Esophagus muscularis mucosa (tissue), 4 donors: Measurements from ENCODE around the gene CELSR1. TPM values are rescaled to one million over a fixed set of nuclear protein-coding genes. Genes with fewer than 3 reads are reported as not detected.
"Not testable (repeated sequence)": the region's sequence is repeated elsewhere in the genome, so short reads cannot be mapped to it uniquely, and the experiment has no call there.

ENCODE experiments used
- DNase-seq: peaks from one replicate; pipeline ENCODE4 v3.0.0-alpha.2; 2017; ENCODE audit errors: extremely low spot score
- H3K27ac ChIP-seq, 4 donors: fragments of 200-600 bp; sonication (generic); replicated peaks in 1 of 4; 1 replicate in 3 of 4; 2 replicates in 1 of 4; pipeline ENCODE4 v1.5.1; 2016 to 2019; ENCODE audit warnings: mild to moderate bottlenecking in 1 of 4
- H3K27me3 ChIP-seq, 4 donors: fragments of 200-600 bp; sonication (generic); one replicate each; pipeline versions ENCODE4 v1.5.1 to v1.6.0; 2016 to 2019
- H3K36me3 ChIP-seq, 4 donors: fragments of 200-600 bp; sonication (generic); one replicate each; pipeline ENCODE4 v1.5.1; 2016 to 2019
- H3K4me1 ChIP-seq, 4 donors: fragments of 200-600 bp; sonication (generic); one replicate each; pipeline ENCODE4 v1.5.1; 2016 to 2019
- H3K4me3 ChIP-seq, 4 donors: fragments of 200-600 bp; sonication (generic); 1 replicate in 2 of 4; 2 replicates in 2 of 4; pipeline ENCODE4 v1.5.1; 2016 to 2019; ENCODE audit warnings: mild to moderate bottlenecking in 4 of 4, moderate library complexity in 1 of 4
- H3K9me3 ChIP-seq, 4 donors: fragments of 200-600 bp; sonication (generic); 1 replicate in 3 of 4; 2 replicates in 1 of 4; pipeline ENCODE4 v1.5.1; 2016 to 2019
- EP300 ChIP-seq: sonication (generic); formaldehyde crosslinking; IDR thresholded peaks from one replicate; pipeline ENCODE4 v1.6.1; 2017; ENCODE audit warnings: antibody characterized with exemption
- POLR2A ChIP-seq: fragments of 450-650 bp; IDR thresholded peaks from one replicate; pipeline ENCODE4 v1.6.1; 2017; ENCODE audit warnings: antibody characterized with exemption, moderate library complexity, mild to moderate bottlenecking, low read depth
- POLR2AphosphoS5 ChIP-seq, 2 donors: sonication (generic); formaldehyde crosslinking; IDR thresholded peaks; one replicate each; pipeline ENCODE4 v1.6.1; 2017; ENCODE audit warnings: antibody characterized with exemption in 2 of 2
- WGBS: methylation state at CpG from one replicate; pipeline ENCODE4 v1.1.5; 2018; 5-methylcytosine and 5-hydroxymethylcytosine counted together
- intact Hi-C: fragments of 100-400 bp; cut with DNase I; formaldehyde crosslinking; loops from one replicate; pipeline ENCODE4 v1.15.1; 2023
- total RNA-seq, 4 donors: library from RNA; depleted of rRNA; stranded (reverse); fragments of >200 nt; gene quantifications; one replicate each; pipeline versions ENCODE4 v1.1.0 to v1.2.1, GENCODE V29; 2016
- TF ChIP-seq, protein P1 (sequence below), 3 experiments: fragments of 200-600 bp in 2 of 3; fragments of 450-650 bp in 1 of 3; sonication (generic) in 2 of 3; IDR thresholded peaks; one replicate each; pipeline ENCODE4 v1.5.1; 2017 to 2019; ENCODE audit warnings: antibody characterized with exemption in 3 of 3, mild to moderate bottlenecking in 2 of 3, moderate library complexity in 1 of 3

CELSR1 gene
- total RNA-seq, 4 donors from 2014 or later: 2.5 to 2.7 (median 2.6) TPM

GRCh38 chr22:46317646-46318045, 219.8 kb downstream of the CELSR1 start:
- Histone ChIP-seq H3K36me3 (no peaks in the 10 kb centered on the region), H3K27me3 (no peaks in the 10 kb centered on the region), H3K27ac (no peak overlapping the region), H3K4me3 (no peak overlapping the region), H3K9me3 (no peaks in the 10 kb centered on the region), H3K4me1 (no peaks in the 10 kb centered on the region)
- TF ChIP-seq, protein P1, sequence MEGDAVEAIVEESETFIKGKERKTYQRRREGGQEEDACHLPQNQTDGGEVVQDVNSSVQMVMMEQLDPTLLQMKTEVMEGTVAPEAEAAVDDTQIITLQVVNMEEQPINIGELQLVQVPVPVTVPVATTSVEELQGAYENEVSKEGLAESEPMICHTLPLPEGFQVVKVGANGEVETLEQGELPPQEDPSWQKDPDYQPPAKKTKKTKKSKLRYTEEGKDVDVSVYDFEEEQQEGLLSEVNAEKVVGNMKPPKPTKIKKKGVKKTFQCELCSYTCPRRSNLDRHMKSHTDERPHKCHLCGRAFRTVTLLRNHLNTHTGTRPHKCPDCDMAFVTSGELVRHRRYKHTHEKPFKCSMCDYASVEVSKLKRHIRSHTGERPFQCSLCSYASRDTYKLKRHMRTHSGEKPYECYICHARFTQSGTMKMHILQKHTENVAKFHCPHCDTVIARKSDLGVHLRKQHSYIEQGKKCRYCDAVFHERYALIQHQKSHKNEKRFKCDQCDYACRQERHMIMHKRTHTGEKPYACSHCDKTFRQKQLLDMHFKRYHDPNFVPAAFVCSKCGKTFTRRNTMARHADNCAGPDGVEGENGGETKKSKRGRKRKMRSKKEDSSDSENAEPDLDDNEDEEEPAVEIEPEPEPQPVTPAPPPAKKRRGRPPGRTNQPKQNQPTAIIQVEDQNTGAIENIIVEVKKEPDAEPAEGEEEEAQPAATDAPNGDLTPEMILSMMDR (IDR thresholded peaks at IDR 0.05): no peak
- WGBS: 94% methylated on average over 12 of the region's 20 CpGs
- no peak for DNase-seq
- intact Hi-C loops: no loop called here

DNA sequence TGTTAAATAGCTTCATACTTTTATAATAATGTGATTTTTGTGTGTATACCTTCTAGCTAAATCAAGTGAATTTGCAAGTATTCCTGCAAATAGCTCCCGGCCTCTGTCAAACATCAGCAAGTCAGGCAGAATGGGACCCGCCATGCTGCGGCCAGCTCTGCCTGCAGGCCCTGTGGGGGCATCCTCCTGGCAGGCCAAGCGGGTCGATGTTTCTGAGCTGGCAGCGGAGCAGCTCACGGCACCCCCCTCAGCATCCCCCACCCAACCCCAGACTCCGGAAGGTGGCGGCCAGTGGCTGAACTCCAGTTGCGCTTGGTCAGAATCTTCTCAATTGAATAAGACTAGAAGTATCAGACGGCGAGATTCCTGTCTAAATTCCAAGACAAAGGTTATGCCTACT, 221.4 kb downstream of the CELSR1 start:
- no peaks in the 10 kb centered on the region for H3K9me3 ChIP-seq
- H3K36me3 ChIP-seq: no peaks in the 10 kb centered on the region
- no peak overlapping the region for H3K4me3 ChIP-seq
- DNase-seq: no peak
- no peaks in the 10 kb centered on the region for H3K4me1 ChIP-seq
- intact Hi-C loops: no loop called here
- no peak for TF ChIP-seq EP300
- TF ChIP-seq, protein P1 (IDR thresholded peaks at IDR 0.05): no peak
- no peak for TF ChIP-seq POLR2AphosphoS5 (IDR thresholded peaks at IDR 0.05)
- TF ChIP-seq POLR2A: no peak
- no peaks in the 10 kb centered on the region for H3K27me3 ChIP-seq
- 96% methylated on average over 11 of the region's 12 CpGs for whole genome bisulfite sequencing
- no peak overlapping the region for H3K27ac ChIP-seq

DNA sequence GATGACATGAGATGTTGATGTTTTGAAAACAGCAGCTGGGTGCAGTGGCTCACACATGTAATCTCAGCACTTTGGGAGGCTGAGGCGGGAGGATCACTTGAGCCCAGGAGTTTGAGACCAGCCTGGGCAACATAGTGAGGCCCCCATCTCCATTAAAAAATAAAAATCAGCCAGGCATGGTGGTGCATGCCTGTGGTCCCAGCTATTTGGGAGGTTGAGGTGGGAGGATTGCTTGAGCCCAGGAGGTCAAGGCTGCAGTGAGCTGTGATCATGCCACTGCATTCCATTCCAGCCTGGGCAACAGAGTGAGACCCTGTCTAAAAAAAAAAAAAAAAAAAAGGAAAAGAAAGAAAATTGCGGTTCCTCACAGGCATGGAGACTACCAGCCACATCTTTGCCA, 224.6 kb downstream of the CELSR1 start:
- intact Hi-C loops: loop anchor here (5.0 kb wide), 1 partner anchor 316 kb away; no protein-coding TSS in a partner anchor
- not testable (repeated sequence) for H3K27ac ChIP-seq, H3K4me1 ChIP-seq, H3K36me3 ChIP-seq, H3K4me3 ChIP-seq, H3K9me3 ChIP-seq, H3K27me3 ChIP-seq, DNase-seq
- 100% methylated on average over 2 of the region's 2 CpGs for WGBS

DNA sequence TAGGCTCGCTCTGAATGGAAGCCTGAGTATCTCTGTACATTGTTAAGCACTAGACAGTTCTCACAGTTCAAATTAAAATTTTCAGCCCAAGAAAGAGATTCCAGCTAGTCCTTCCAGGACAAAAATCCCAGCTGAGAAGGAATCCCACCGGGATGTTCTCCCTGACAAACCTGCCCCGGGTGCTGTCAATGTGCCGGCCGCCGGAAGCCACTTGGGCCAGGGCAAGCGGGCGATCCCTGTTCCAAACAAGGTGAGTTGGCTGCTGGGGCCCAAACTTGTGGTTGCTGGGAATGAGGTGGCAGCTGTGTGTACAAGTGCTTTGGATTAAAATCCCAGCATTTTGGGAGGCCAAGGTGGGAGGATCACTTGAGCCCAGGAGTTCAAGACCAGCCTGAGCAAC, 225.4 kb downstream of the CELSR1 start:
- intact Hi-C loops: loop anchor here (5.0 kb wide), 1 partner anchor 315 kb away; no protein-coding TSS in a partner anchor
- no peak for DNase-seq
- no peak overlapping the region for H3K4me3 ChIP-seq
- H3K27ac ChIP-seq: no peak overlapping the region
- no peaks in the 10 kb centered on the region for H3K36me3 ChIP-seq
- TF ChIP-seq POLR2A (no peak), EP300 (no peak), POLR2AphosphoS5 (IDR thresholded peaks at IDR 0.05) (no peak)
- TF ChIP-seq, protein P1 (IDR thresholded peaks at IDR 0.05): no peak
- H3K4me1 ChIP-seq: no peaks in the 10 kb centered on the region
- WGBS: 98% methylated on average over 8 of the region's 8 CpGs
- H3K9me3 ChIP-seq: no peaks in the 10 kb centered on the region
- H3K27me3 ChIP-seq: no peaks in the 10 kb centered on the region

Other genes with a start within 250 kb of the CELSR1 start
- gene GTSE1, start 240.8 kb downstream of the CELSR1 start, total RNA-seq: 1 to 10 TPM in 1 of 4 donors, not detected in 3; 1.0 TPM
- 10 to 100 TPM; 18.1 to 23.6 (median 20.6) TPM for gene TRMU, start 201.9 kb downstream of the CELSR1 start, total RNA-seq
- 100 to 1,000 TPM in 1 of 4 donors, 10 to 100 TPM in 3; 20.0 to 126 (median 63.8) TPM for gene GRAMD4, start 82.8 kb upstream of the CELSR1 start, total RNA-seq
- 10 to 100 TPM; 37.3 to 51.1 (median 48.0) TPM for gene CERK, start 200.6 kb upstream of the CELSR1 start, total RNA-seq
- gene TBC1D22A, start 225.0 kb upstream of the CELSR1 start, total RNA-seq: 10 to 100 TPM; 15.2 to 20.7 (median 18.8) TPM